HepG2 (cell line): ENCODE measurements around the gene PRDX2. TPM values are rescaled to one million over a fixed set of nuclear protein-coding genes. Genes with fewer than 3 reads are reported as not detected.

Source experiments
- HNRNPLL ChIP-seq: fragments of 200-400 bp; formaldehyde crosslinking; IDR thresholded peaks from 2 replicates; pipeline ENCODE4 v1.6.1; 2017; ENCODE audit warnings: mild to moderate bottlenecking, low read depth, low read length; ENCODE audit not compliant: poor library complexity, severe bottlenecking
- MAFF ChIP-seq: IDR thresholded peaks from 2 replicates; pipeline ENCODE4 v1.6.1; 2011; ENCODE audit warnings: low read depth, low read length, improper control_type of control experiment
- MTA1 ChIP-seq: sonication (generic); formaldehyde crosslinking; IDR thresholded peaks from 2 replicates; pipeline ENCODE4 v1.4.0; 2020; ENCODE audit warnings: missing genetic modification reagents, mild to moderate bottlenecking, borderline replicate concordance
- PLRG1 ChIP-seq: fragments of 450-650 bp; conservative IDR thresholded peaks from 2 replicates; pipeline ENCODE4 v1.6.1; 2016
- PTBP1 ChIP-seq: fragments of 200-400 bp; formaldehyde crosslinking; IDR thresholded peaks from 2 replicates; pipeline ENCODE4 v1.6.1; 2018; ENCODE audit warnings: low read length, low read depth; ENCODE audit not compliant: poor library complexity, severe bottlenecking
- RBM39 ChIP-seq: fragments of 200-400 bp; formaldehyde crosslinking; IDR thresholded peaks from one replicate; pipeline ENCODE4 v1.6.1; 2018; ENCODE audit warnings: antibody characterized with exemption, mild to moderate bottlenecking, low read depth, low read length; ENCODE audit not compliant: poor library complexity, severe bottlenecking
- RFX3 ChIP-seq: IDR thresholded peaks from 2 replicates; pipeline ENCODE4 v1.6.1; 2016; ENCODE audit warnings: missing biosample characterization, missing genetic modification reagents
- SOX13 ChIP-seq, 3 experiments: fragments of 450-650 bp in 1 of 3; sonication (generic) in 1 of 3; formaldehyde crosslinking in 1 of 3; IDR thresholded peaks in 2 of 3; conservative IDR thresholded peaks in 1 of 3; 2 replicates each; pipeline versions ENCODE4 v1.5.0 to v1.6.1; 2016 to 2020; ENCODE audit warnings: antibody characterized with exemption in 1 of 3, mild to moderate bottlenecking in 1 of 3, missing compliant biosample characterization in 1 of 3, missing genetic modification reagents in 1 of 3, moderate library complexity in 1 of 3
- ZNF232 ChIP-seq: sonication (generic); formaldehyde crosslinking; IDR thresholded peaks from 2 replicates; pipeline ENCODE4 v1.4.0; 2020; ENCODE audit warnings: missing genetic modification reagents, borderline replicate concordance
- ZNF572 ChIP-seq: sonication (generic); formaldehyde crosslinking; IDR thresholded peaks from 2 replicates; pipeline ENCODE4 v1.5.1; 2020; ENCODE audit warnings: mild to moderate bottlenecking, missing genetic modification reagents
- ZNF761 ChIP-seq: sonication (generic); formaldehyde crosslinking; conservative IDR thresholded peaks from 2 replicates; pipeline ENCODE4 v1.4.0; 2020; ENCODE audit warnings: mild to moderate bottlenecking, missing genetic modification reagents
- ZNF839 ChIP-seq: sonication (generic); formaldehyde crosslinking; IDR thresholded peaks from 2 replicates; pipeline ENCODE4 v1.4.0; 2020; ENCODE audit warnings: missing genetic modification reagents, mild to moderate bottlenecking, borderline replicate concordance
- polyA plus RNA-seq, 8 experiments: library from polyadenylated mRNA; depleted of rRNA in 3 of 8; stranded (reverse) in 7 of 8; unstranded in 1 of 8; fragments of >200 nt; fragmentation: Illumina TruSeq in 4 of 8; extraction: Trizol in 4 of 8; gene quantifications; 2 replicates each; pipeline versions ENCODE4 v1.2.1 to v1.2.3, GENCODE V29; 2011 to 2016; ENCODE audit warnings: low read depth in 4 of 8, missing spikeins in 1 of 8, mixed read lengths in 1 of 8; ENCODE audit not compliant: insufficient read depth in 1 of 8
- total RNA-seq, 5 experiments: library from RNA; depleted of rRNA; stranded (reverse); fragments of >200 nt; fragmentation: Illumina TruSeq; extraction: Trizol; gene quantifications; 2 replicates each; pipeline ENCODE4 v1.2.3, GENCODE V29; 2016; ENCODE audit warnings: low read depth in 1 of 5
- TF ChIP-seq, protein P1 (sequence below): sonication (generic); formaldehyde crosslinking; IDR thresholded peaks from 2 replicates; pipeline ENCODE4 v1.5.0; 2020; ENCODE audit warnings: missing genetic modification reagents
- TF ChIP-seq, protein P2 (sequence below): IDR thresholded peaks from 2 replicates; pipeline ENCODE4 v1.6.1; 2018; ENCODE audit warnings: missing genetic modification reagents, mild to moderate bottlenecking, missing compliant biosample characterization
- TF ChIP-seq, protein P3 (sequence below): sonication (generic); formaldehyde crosslinking; IDR thresholded peaks from 2 replicates; pipeline ENCODE4 v1.5.0; 2020; ENCODE audit warnings: missing genetic modification reagents
- TF ChIP-seq, protein P4 (sequence below): sonication (generic); formaldehyde crosslinking; IDR thresholded peaks from 2 replicates; pipeline ENCODE4 v1.8.0; 2022; ENCODE audit warnings: missing genetic modification reagents, mild to moderate bottlenecking, borderline replicate concordance
- TF ChIP-seq, protein P5 (sequence below): sonication (generic); formaldehyde crosslinking; IDR thresholded peaks from 2 replicates; pipeline ENCODE4 v1.5.1; 2020; ENCODE audit warnings: mild to moderate bottlenecking, missing genetic modification reagents
- TF ChIP-seq, protein P6 (sequence below): sonication (generic); formaldehyde crosslinking; conservative IDR thresholded peaks from 2 replicates; pipeline ENCODE4 v1.8.0; 2022; ENCODE audit warnings: low read depth, missing genetic modification reagents

The PRDX2 gene
- total and polyA plus RNA-seq, 2 of the 13 experiments (the other 11 are each of a cell fraction or from before 2014, with no cell fraction given): 218 to 381 TPM

DNA sequence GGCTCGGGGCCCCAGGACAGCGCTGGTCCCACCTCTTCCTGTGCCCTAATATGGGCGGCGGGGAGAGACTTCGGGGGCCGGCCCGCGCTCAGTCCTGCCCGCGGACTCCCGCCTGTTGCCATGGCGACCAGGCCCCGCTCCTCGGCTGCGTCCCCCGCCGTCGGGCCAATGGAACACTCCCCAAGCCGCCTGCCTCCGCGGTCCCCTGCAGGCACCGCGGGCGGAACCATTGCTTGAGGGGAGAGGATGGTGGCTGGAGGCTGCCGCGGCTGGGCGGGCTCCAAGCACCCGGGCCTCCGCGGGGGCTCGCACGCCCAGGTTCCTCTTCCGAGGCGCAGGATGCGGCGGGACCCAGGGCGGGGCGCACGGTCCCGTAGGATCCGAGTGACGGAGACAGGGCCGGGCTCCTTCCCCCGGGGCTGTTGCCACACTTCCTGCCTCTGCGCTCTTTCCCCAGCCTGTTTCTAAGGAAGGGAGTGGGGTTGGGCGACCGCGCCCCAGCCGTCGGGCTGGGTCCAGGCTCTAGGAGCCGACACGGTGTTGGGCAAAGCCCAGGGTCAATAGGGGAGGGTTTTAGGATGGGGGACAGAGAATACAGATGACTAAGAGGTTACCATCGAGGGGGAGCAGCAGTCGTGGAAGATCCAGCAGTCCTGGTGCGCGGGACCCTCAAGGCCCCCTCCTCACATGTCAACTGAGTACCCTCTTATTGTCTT is 11.5 kb downstream of the PRDX2 start (continued):
- TF ChIP-seq, protein P1, sequence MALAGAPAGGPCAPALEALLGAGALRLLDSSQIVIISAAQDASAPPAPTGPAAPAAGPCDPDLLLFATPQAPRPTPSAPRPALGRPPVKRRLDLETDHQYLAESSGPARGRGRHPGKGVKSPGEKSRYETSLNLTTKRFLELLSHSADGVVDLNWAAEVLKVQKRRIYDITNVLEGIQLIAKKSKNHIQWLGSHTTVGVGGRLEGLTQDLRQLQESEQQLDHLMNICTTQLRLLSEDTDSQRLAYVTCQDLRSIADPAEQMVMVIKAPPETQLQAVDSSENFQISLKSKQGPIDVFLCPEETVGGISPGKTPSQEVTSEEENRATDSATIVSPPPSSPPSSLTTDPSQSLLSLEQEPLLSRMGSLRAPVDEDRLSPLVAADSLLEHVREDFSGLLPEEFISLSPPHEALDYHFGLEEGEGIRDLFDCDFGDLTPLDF (CRISPR knock-in tag): peak; percentile 78; the same call in 1 of the 2 replicates
- TF ChIP-seq, protein P2, sequence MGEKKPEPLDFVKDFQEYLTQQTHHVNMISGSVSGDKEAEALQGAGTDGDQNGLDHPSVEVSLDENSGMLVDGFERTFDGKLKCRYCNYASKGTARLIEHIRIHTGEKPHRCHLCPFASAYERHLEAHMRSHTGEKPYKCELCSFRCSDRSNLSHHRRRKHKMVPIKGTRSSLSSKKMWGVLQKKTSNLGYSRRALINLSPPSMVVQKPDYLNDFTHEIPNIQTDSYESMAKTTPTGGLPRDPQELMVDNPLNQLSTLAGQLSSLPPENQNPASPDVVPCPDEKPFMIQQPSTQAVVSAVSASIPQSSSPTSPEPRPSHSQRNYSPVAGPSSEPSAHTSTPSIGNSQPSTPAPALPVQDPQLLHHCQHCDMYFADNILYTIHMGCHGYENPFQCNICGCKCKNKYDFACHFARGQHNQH (CRISPR knock-in tag): 0 out of 2 replicates have a peak, but pooled peaks have one; percentile 14
- TF ChIP-seq ZNF839 (CRISPR knock-in tag): no peak
- TF ChIP-seq, protein P3, sequence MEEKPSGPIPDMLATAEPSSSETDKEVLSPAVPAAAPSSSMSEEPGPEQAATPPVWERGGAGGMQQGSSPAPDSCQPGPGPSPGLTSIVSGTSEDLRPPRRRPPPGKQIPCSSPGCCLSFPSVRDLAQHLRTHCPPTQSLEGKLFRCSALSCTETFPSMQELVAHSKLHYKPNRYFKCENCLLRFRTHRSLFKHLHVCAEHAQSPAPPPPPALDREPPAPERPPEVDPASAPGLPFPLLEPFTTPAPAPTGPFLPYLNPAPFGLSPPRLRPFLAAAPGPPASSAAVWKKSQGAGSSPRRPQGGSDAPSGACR (CRISPR knock-in tag): no peak
- TF ChIP-seq SOX13 (IDR thresholded peaks at IDR 0.05): no peak
- TF ChIP-seq SOX13 (CRISPR knock-in tag; conservative IDR thresholded peaks at IDR 0.05 in 1 of 2, IDR thresholded peaks at IDR 0.05 in 1 of 2): peak in 1 of 2 experiments; percentile 36; a peak in 1 of 4 replicates
- peak; percentile 66 for TF ChIP-seq RBM39
- no peak for TF ChIP-seq MAFF
- TF ChIP-seq ZNF761 (CRISPR knock-in tag): 0 out of 2 replicates have a peak, but pooled peaks have one; percentile 45
- no peak for TF ChIP-seq ZNF232
- TF ChIP-seq, protein P4, sequence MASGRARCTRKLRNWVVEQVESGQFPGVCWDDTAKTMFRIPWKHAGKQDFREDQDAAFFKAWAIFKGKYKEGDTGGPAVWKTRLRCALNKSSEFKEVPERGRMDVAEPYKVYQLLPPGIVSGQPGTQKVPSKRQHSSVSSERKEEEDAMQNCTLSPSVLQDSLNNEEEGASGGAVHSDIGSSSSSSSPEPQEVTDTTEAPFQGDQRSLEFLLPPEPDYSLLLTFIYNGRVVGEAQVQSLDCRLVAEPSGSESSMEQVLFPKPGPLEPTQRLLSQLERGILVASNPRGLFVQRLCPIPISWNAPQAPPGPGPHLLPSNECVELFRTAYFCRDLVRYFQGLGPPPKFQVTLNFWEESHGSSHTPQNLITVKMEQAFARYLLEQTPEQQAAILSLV (CRISPR knock-in tag): 0 out of 2 replicates have a peak, but pooled peaks have one; percentile 47
- TF ChIP-seq ZNF572 (CRISPR knock-in tag): no peak
- TF ChIP-seq PTBP1: no peak
- TF ChIP-seq PLRG1: no peak
- TF ChIP-seq RFX3 (CRISPR knock-in tag): peak; percentile 96
- peak; percentile 95 for TF ChIP-seq HNRNPLL
- TF ChIP-seq, protein P5, sequence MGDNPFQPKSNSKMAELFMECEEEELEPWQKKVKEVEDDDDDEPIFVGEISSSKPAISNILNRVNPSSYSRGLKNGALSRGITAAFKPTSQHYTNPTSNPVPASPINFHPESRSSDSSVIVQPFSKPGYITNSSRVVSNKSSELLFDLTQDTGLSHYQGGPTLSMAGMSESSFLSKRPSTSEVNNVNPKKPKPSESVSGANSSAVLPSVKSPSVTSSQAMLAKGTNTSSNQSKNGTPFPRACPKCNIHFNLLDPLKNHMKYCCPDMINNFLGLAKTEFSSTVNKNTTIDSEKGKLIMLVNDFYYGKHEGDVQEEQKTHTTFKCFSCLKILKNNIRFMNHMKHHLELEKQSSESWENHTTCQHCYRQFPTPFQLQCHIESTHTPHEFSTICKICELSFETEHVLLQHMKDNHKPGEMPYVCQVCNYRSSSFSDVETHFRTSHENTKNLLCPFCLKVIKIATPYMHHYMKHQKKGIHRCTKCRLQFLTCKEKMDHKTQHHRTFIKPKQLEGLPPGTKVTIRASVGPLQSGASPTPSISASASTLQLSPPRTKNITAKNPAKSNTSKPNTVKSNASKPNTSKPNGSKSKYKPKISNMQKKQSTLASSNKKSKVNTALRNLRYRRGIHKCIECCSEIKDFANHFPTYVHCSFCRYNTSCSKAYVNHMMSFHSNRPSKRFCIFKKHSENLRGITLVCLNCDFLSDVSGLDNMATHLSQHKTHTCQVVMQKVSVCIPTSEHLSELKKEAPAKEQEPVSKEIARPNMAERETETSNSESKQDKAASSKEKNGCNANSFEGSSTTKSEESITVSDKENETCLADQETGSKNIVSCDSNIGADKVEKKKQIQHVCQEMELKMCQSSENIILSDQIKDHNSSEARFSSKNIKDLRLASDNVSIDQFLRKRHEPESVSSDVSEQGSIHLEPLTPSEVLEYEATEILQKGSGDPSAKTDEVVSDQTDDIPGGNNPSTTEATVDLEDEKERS (CRISPR knock-in tag): no peak
- TF ChIP-seq, protein P6, sequence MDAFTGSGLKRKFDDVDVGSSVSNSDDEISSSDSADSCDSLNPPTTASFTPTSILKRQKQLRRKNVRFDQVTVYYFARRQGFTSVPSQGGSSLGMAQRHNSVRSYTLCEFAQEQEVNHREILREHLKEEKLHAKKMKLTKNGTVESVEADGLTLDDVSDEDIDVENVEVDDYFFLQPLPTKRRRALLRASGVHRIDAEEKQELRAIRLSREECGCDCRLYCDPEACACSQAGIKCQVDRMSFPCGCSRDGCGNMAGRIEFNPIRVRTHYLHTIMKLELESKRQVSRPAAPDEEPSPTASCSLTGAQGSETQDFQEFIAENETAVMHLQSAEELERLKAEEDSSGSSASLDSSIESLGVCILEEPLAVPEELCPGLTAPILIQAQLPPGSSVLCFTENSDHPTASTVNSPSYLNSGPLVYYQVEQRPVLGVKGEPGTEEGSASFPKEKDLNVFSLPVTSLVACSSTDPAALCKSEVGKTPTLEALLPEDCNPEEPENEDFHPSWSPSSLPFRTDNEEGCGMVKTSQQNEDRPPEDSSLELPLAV: no peak
- no peak for TF ChIP-seq MTA1 (CRISPR knock-in tag)
